Liver (tissue), 9 donors: ENCODE results near the gene ASCC1. TPM values are rescaled to one million over a fixed set of nuclear protein-coding genes. Genes with fewer than 3 reads are reported as not detected.

Experiments used
- DNase-seq: peaks from one replicate; pipeline ENCODE4 v3.0.0-alpha.2; 2017; ENCODE audit warnings: low spot score
- H3K27ac ChIP-seq, 2 donors: one replicate each; pipeline ENCODE4 v1.7.0; 2013; ENCODE audit warnings: inconsistent platforms in 2 of 2, low read length in 2 of 2, control low read depth in 1 of 2, low read depth in 1 of 2, mild to moderate bottlenecking in 1 of 2
- H3K27me3 ChIP-seq, 4 donors: one replicate each; pipeline versions ENCODE4 v1.6.1 to v1.7.0; 2013; ENCODE audit warnings: low read length in 3 of 4, inconsistent platforms in 1 of 4, mild to moderate bottlenecking in 1 of 4, moderate library complexity in 1 of 4; ENCODE audit not compliant: control insufficient read depth in 4 of 4, insufficient read depth in 4 of 4
- H3K36me3 ChIP-seq, 4 donors: one replicate each; pipeline versions ENCODE4 v1.6.1 to v1.7.0; 2013; ENCODE audit warnings: low read length in 3 of 4, mild to moderate bottlenecking in 3 of 4, low read depth in 1 of 4, moderate library complexity in 1 of 4; ENCODE audit not compliant: control insufficient read depth in 4 of 4, insufficient read depth in 3 of 4
- H3K4me1 ChIP-seq, 4 donors: one replicate each; pipeline versions ENCODE4 v1.6.1 to v1.7.0; 2013; ENCODE audit warnings: low read length in 3 of 4, mild to moderate bottlenecking in 3 of 4, moderate library complexity in 1 of 4; ENCODE audit not compliant: control insufficient read depth in 4 of 4, insufficient read depth in 4 of 4
- H3K4me3 ChIP-seq, 3 donors: one replicate each; pipeline versions ENCODE4 v1.6.1 to v1.7.0; 2013; ENCODE audit warnings: low read length in 3 of 3, control low read depth in 1 of 3, low read depth in 1 of 3, mild to moderate bottlenecking in 1 of 3
- H3K9ac ChIP-seq, 2 donors: one replicate each; pipeline ENCODE4 v1.7.0; 2013; ENCODE audit warnings: low read length in 2 of 2, mild to moderate bottlenecking in 2 of 2, moderate library complexity in 2 of 2, control low read depth in 1 of 2, low read depth in 1 of 2
- H3K9me3 ChIP-seq, 4 donors: one replicate each; pipeline versions ENCODE4 v1.6.1 to v1.7.0; 2013; ENCODE audit warnings: low read length in 3 of 4; ENCODE audit not compliant: control insufficient read depth in 4 of 4
- FOXA2 ChIP-seq: IDR thresholded peaks from 2 replicates; pipeline ENCODE4 v1.6.1; 2016; ENCODE audit warnings: antibody characterized with exemption
- HNF4A ChIP-seq, 2 donors: conservative IDR thresholded peaks; 2 replicates each; pipeline ENCODE4 v1.6.1; 2016; ENCODE audit warnings: antibody characterized with exemption in 2 of 2, mild to moderate bottlenecking in 2 of 2
- HNF4G ChIP-seq: IDR thresholded peaks from 2 replicates; pipeline ENCODE4 v1.6.1; 2016; ENCODE audit warnings: antibody characterized with exemption
- JUND ChIP-seq, 2 donors: IDR thresholded peaks; 2 replicates each; pipeline ENCODE4 v1.6.1; 2016; ENCODE audit warnings: antibody characterized with exemption in 2 of 2
- NR2F2 ChIP-seq: IDR thresholded peaks from 2 replicates; pipeline ENCODE4 v1.6.1; 2016; ENCODE audit warnings: antibody characterized with exemption
- RAD21 ChIP-seq, 2 donors: IDR thresholded peaks; 2 replicates each; pipeline ENCODE4 v1.6.1; 2016; ENCODE audit warnings: antibody characterized with exemption in 2 of 2, mild to moderate bottlenecking in 2 of 2
- RXRA ChIP-seq, 2 donors: IDR thresholded peaks; 2 replicates each; pipeline ENCODE4 v1.6.1; 2017 to 2018; ENCODE audit warnings: antibody characterized with exemption in 2 of 2, mild to moderate bottlenecking in 1 of 2
- SP1 ChIP-seq: IDR thresholded peaks from 2 replicates; pipeline ENCODE4 v1.6.1; 2018; ENCODE audit warnings: antibody characterized with exemption, mild to moderate bottlenecking
- YY1 ChIP-seq: IDR thresholded peaks from 2 replicates; pipeline ENCODE4 v1.6.1; 2016; ENCODE audit warnings: antibody characterized with exemption, mild to moderate bottlenecking
- WGBS: extraction: QIAGEN DNeasy Blood & Tissue Kit; methylation state at CpG from one replicate; pipeline ENCODE4 v1.1.7; 2013; 5-methylcytosine and 5-hydroxymethylcytosine counted together
- polyA plus RNA-seq, 2 donors: library from polyadenylated mRNA; stranded (reverse) in 1 of 2; unstranded in 1 of 2; fragments of 200-250 nt in 1 of 2; fragments of >200 nt in 1 of 2; fragmentation: Nextera tagmentation in 1 of 2; extraction: Ambion mirVana in 1 of 2; gene quantifications; one replicate each; pipeline versions ENCODE4 v1.2.1 to v1.2.3, GENCODE V29; 2013 to 2015
- total RNA-seq, 2 donors: library from RNA; depleted of rRNA; stranded (reverse); fragments of >200 nt; gene quantifications; one replicate each; pipeline ENCODE4 v1.2.3, GENCODE V29; 2014
- TF ChIP-seq, protein P1 (sequence below): IDR thresholded peaks from 2 replicates; pipeline ENCODE4 v1.6.1; 2016; ENCODE audit warnings: antibody characterized with exemption
- TF ChIP-seq, protein P2 (sequence below): fragments of 150-350 bp; IDR thresholded peaks from 2 replicates; pipeline ENCODE4 v1.5.1; 2017; ENCODE audit warnings: improper control_type of control experiment, low read depth, low read length; ENCODE audit not compliant: missing input control
- TF ChIP-seq, protein P3 (sequence below): IDR thresholded peaks from 2 replicates; pipeline ENCODE4 v1.6.1; 2016; ENCODE audit warnings: antibody characterized with exemption
- donor health status: healthy.
- donor health status: healthy.
- donor health status: healthy.
- donor health status: healthy.
- donor health status: healthy.

Gene ASCC1
- total and polyA plus RNA-seq, 4 donors = 6.9 to 13.9 (median 10.2) TPM

DNA sequence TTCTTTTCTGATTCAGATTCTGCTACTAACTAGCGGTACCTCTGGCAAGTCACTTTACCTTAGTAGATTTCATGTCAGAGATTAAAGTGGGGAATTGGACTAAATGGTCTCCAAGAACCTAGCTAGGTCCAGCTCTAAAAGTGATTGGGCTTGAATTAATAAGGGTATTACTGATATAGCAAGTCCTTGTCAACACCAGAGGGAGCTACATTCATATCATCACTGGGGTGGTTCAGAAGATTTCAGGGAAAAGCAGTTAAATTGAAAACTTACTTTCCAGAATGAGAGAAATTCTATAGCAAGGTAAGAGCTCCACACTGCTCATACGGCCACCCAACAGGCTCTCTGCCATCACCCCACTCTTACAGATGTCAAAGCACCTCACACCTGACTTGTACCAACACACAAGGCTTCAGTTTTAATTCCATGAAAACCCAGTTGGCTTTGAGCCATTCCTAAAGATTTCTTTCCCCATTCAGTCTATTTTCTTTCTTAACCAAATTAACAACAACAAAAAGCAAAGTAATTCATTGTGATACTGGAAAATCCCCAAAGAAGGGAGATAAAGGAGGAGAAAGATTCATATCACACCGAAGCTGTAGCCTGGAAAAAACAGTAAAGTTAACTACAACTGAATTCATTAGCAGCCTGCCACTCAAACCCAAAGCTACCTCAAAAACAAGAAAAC lies 89.7 kb downstream of the ASCC1 start:
- Histone ChIP-seq H3K27me3 (no peaks in the 10 kb centered on the region), H3K27ac (no peak overlapping the region), H3K9me3 (no peaks in the 10 kb centered on the region), H3K9ac (no peak overlapping the region), H3K4me1 (peaks cover 0 to 3% (median 0%) of the 10 kb centered on the region in 4 donors), H3K36me3 (no peaks in the 10 kb centered on the region), H3K4me3 (no peak overlapping the region)
- DNase-seq = no peak
- TF ChIP-seq HNF4G (no peak), RAD21 (IDR thresholded peaks at IDR 0.05) (peak; percentile 88 to 90), RXRA (IDR thresholded peaks at IDR 0.05) (no peak)
- TF ChIP-seq, protein P1, sequence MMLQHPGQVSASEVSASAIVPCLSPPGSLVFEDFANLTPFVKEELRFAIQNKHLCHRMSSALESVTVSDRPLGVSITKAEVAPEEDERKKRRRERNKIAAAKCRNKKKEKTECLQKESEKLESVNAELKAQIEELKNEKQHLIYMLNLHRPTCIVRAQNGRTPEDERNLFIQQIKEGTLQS = no peak
- TF ChIP-seq, protein P2, sequence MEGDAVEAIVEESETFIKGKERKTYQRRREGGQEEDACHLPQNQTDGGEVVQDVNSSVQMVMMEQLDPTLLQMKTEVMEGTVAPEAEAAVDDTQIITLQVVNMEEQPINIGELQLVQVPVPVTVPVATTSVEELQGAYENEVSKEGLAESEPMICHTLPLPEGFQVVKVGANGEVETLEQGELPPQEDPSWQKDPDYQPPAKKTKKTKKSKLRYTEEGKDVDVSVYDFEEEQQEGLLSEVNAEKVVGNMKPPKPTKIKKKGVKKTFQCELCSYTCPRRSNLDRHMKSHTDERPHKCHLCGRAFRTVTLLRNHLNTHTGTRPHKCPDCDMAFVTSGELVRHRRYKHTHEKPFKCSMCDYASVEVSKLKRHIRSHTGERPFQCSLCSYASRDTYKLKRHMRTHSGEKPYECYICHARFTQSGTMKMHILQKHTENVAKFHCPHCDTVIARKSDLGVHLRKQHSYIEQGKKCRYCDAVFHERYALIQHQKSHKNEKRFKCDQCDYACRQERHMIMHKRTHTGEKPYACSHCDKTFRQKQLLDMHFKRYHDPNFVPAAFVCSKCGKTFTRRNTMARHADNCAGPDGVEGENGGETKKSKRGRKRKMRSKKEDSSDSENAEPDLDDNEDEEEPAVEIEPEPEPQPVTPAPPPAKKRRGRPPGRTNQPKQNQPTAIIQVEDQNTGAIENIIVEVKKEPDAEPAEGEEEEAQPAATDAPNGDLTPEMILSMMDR = peak; percentile 64
- WGBS = 81% methylated on average over 3 of the region's 3 CpGs

DNA sequence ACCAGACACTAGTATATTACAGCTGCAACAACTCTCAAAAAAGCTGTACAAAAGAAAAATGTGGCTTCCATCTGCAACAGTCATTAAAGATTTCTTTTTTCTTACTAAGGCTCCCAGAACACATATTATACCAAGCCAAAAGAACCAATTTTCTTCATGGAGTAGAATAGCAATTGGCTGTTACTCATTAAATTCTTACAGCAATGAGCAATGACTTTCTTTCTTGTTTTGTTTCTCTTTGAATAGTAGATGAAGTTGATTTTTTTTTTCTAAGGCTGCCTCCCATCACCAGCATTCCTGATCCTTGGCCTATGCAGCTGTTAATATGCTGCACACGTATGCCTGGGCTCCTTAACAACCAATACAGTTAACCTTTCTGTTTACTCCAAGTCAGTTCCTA lies 91.1 kb downstream of the ASCC1 start:
- 89% methylated on average over 1 of the region's 1 CpG for WGBS
- no peak for DNase-seq
- H3K9me3 ChIP-seq = no peaks in the 10 kb centered on the region
- no peak overlapping the region for H3K27ac ChIP-seq
- H3K27me3 ChIP-seq = no peaks in the 10 kb centered on the region
- TF ChIP-seq RAD21 (IDR thresholded peaks at IDR 0.05) = no peak
- TF ChIP-seq, protein P2 = no peak
- no peak for TF ChIP-seq SP1
- TF ChIP-seq JUND (IDR thresholded peaks at IDR 0.05) = no peak
- no peak for TF ChIP-seq FOXA2
- no peak for TF ChIP-seq YY1
- TF ChIP-seq, protein P3, sequence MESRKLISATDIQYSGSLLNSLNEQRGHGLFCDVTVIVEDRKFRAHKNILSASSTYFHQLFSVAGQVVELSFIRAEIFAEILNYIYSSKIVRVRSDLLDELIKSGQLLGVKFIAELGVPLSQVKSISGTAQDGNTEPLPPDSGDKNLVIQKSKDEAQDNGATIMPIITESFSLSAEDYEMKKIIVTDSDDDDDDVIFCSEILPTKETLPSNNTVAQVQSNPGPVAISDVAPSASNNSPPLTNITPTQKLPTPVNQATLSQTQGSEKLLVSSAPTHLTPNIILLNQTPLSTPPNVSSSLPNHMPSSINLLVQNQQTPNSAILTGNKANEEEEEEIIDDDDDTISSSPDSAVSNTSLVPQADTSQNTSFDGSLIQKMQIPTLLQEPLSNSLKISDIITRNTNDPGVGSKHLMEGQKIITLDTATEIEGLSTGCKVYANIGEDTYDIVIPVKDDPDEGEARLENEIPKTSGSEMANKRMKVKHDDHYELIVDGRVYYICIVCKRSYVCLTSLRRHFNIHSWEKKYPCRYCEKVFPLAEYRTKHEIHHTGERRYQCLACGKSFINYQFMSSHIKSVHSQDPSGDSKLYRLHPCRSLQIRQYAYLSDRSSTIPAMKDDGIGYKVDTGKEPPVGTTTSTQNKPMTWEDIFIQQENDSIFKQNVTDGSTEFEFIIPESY = no peak
- TF ChIP-seq, protein P1 = no peak
- no peak for TF ChIP-seq HNF4A (conservative IDR thresholded peaks at IDR 0.05)
- no peak for TF ChIP-seq NR2F2
- no peak for TF ChIP-seq RXRA (IDR thresholded peaks at IDR 0.05)
- no peak overlapping the region for H3K4me3 ChIP-seq
- no peak overlapping the region for H3K9ac ChIP-seq
- H3K36me3 ChIP-seq = no peaks in the 10 kb centered on the region
- peaks cover 0 to 3% (median 0%) of the 10 kb centered on the region in 4 donors for H3K4me1 ChIP-seq
